ENCODE data around the gene ITGAD. TPM values are rescaled to one million over a fixed set of nuclear protein-coding genes. Genes with fewer than 3 reads are reported as not detected.

The ITGAD gene
- total RNA-seq, 1 experiment from 2014 or later, result not detected

GRCh38 chr16:31352376-31353115 lies 40.6 kb upstream of the ITGAD start:
- Histone ChIP-seq H3K23ac (ENCODE audit: insufficient read length, low read depth, low read length) (no peak overlapping the region), H3K9ac (ENCODE audit: extremely low read depth, insufficient read length, low read length) (no peak overlapping the region), H4K5ac (ENCODE audit: insufficient read length, low read depth, low read length) (no peak overlapping the region), H4K91ac (ENCODE audit: insufficient read length, low read depth, low read length) (no peak overlapping the region), H3T11ph (ENCODE audit: low read length) (no peak overlapping the region), H3K56ac (ENCODE audit: insufficient read length, low read depth, low read length) (no peak overlapping the region), H3K18ac (ENCODE audit: insufficient read length, low read depth, low read length) (no peak overlapping the region), H2BK20ac (ENCODE audit: low read depth, low read length, poor library complexity, severe bottlenecking) (no peak overlapping the region), H3K79me1 (ENCODE audit: insufficient read depth, low read depth, low read length, poor library complexity, severe bottlenecking) (no peaks in the 10 kb centered on the region), H2BK12ac (ENCODE audit: insufficient read length, low read depth, low read length) (no peak overlapping the region), H3K9me3 (ENCODE audit: control insufficient read depth, low read depth, low read length) (no peaks in the 10 kb centered on the region), H3K23me2 (ENCODE audit: insufficient read length, low read depth, low read length, poor library complexity, severe bottlenecking) (no peaks in the 10 kb centered on the region), H2AK5ac (ENCODE audit: insufficient read length, low read length) (no peak overlapping the region), H2AFZ (ENCODE audit: low read length) (no peak overlapping the region), H3K79me2 (ENCODE audit: insufficient read depth, low read length) (no peaks in the 10 kb centered on the region), H4K8ac (replicated peaks; ENCODE audit: insufficient read length, low read depth, low read length) (no peak overlapping the region), H4K20me1 (ENCODE audit: control insufficient read depth, insufficient read depth, insufficient read length) (no peaks in the 10 kb centered on the region), H3K4me1 (ENCODE audit: insufficient read depth, low read length) (no peaks in the 10 kb centered on the region), H3K27ac (ENCODE audit: insufficient read length, low read depth, low read length) (no peak overlapping the region), H3K14ac (ENCODE audit: insufficient read depth, low read length) (no peak overlapping the region), H2BK15ac (ENCODE audit: low read depth, low read length) (no peak overlapping the region), H2BK5ac (ENCODE audit: insufficient read length, low read length) (no peak overlapping the region), H2BK120ac (ENCODE audit: low read depth, low read length, poor library complexity, severe bottlenecking) (no peak overlapping the region), H3K27me3 (ENCODE audit: insufficient read depth, low read length) (no peaks in the 10 kb centered on the region), H3K4ac (ENCODE audit: low read depth, low read length) (no peak overlapping the region), H3K4me2 (ENCODE audit: insufficient read depth, insufficient read length, low read length) (no peak overlapping the region)
- Mint-ChIP-seq H3K9me3 (no peaks in the 10 kb centered on the region; a peak in 2 of 5 replicates), H3K4me3 (no peak overlapping the region), H3K36me3 (ENCODE audit: insufficient read depth in 1 of 3, low read depth in 3 of 3) (no peaks in the 10 kb centered on the region), H3K27ac (peak overlapping the region in 2 of 3 experiments; percentile 40 to 46; a peak in 2 of 7 replicates), H3K4me1 (peaks cover 10 to 15% of the 10 kb centered on the region in 2 experiments), H3K27me3 (ENCODE audit: low read depth) (peaks cover 14% of the 10 kb centered on the region)
- DNase-seq, result no peak
- TF ChIP-seq CTCF (conservative IDR thresholded peaks at IDR 0.05), result no peak
- no CpG with 5 or more reads among the region's 22 CpGs for WGBS (ENCODE audit: extremely low coverage, insufficient read length, low lambda C conversion rate)

Data from H9 (cell line).